Kidney (tissue), 14 donors: ENCODE measurements around the gene CASS4. TPM values are rescaled to one million over a fixed set of nuclear protein-coding genes. Genes with fewer than 3 reads are reported as not detected.

Experiments
- DNase-seq, 5 donors: peaks; one replicate each; pipeline ENCODE4 v3.0.0-alpha.2; 2013 to 2020
- FAIRE-seq: peaks from 2 replicates; lab custom pipeline; 2012; peaks lifted over from hg19 to GRCh38; lab: Jason Lieb, UNC
- H3K27ac ChIP-seq, 2 donors: one replicate each; pipeline ENCODE4 v1.7.0; 2013; ENCODE audit warnings: low read depth in 2 of 2, low read length in 2 of 2, inconsistent platforms in 1 of 2
- H3K27me3 ChIP-seq: one replicate; pipeline ENCODE4 v1.7.1; 2013; ENCODE audit warnings: low read length, inconsistent platforms; ENCODE audit not compliant: control insufficient read depth, insufficient read depth
- H3K36me3 ChIP-seq, 3 donors: one replicate each; pipeline versions ENCODE4 v1.7.0 to v1.7.1; 2013; ENCODE audit warnings: low read length in 3 of 3, control low read depth in 1 of 3, inconsistent platforms in 1 of 3; ENCODE audit not compliant: insufficient read depth in 3 of 3, control insufficient read depth in 2 of 3
- H3K4me1 ChIP-seq, 3 donors: one replicate each; pipeline versions ENCODE4 v1.7.0 to v1.7.1; 2013; ENCODE audit warnings: low read length in 3 of 3, inconsistent platforms in 1 of 3, low read depth in 1 of 3; ENCODE audit not compliant: control insufficient read depth in 2 of 3, insufficient read depth in 2 of 3
- H3K4me3 ChIP-seq, 3 donors: one replicate each; pipeline versions ENCODE4 v1.7.0 to v1.8.1; 2013; ENCODE audit warnings: low read length in 3 of 3, control low read depth in 1 of 3, inconsistent platforms in 1 of 3
- H3K9ac ChIP-seq, 3 donors: one replicate each; pipeline versions ENCODE4 v1.7.0 to v1.7.1; 2013; ENCODE audit warnings: low read length in 3 of 3, control low read depth in 1 of 3, inconsistent platforms in 1 of 3
- H3K9me3 ChIP-seq, 3 donors: one replicate each; pipeline versions ENCODE4 v1.7.0 to v1.7.1; 2013; ENCODE audit warnings: low read length in 3 of 3, control low read depth in 1 of 3, inconsistent platforms in 1 of 3; ENCODE audit not compliant: control insufficient read depth in 2 of 3, insufficient read depth in 1 of 3
- intact Hi-C: fragments of 100-400 bp; cut with DNase I; formaldehyde crosslinking; loops from one replicate; pipeline ENCODE4 v1.11.1; 2022
- polyA plus RNA-seq: library from polyadenylated mRNA; stranded (reverse); fragments of 350-450 nt; fragmentation: Illumina TruSeq; extraction: RNeasy Lipid Tissue Mini Kit (QIAGEN cat#74804); gene quantifications from one replicate; pipeline ENCODE4 v1.2.3, GENCODE V29; 2014; ENCODE audit warnings: low read depth, low replicate concordance; ENCODE audit not compliant: insufficient read depth
- total RNA-seq: library from RNA; stranded (reverse); fragmentation: NEBNext Ultra II Directional; extraction: Animal tissue kit (Norgen Biotek cat#: 25700); gene quantifications from one replicate; pipeline ENCODE4 v1.2.1, GENCODE V29; 2021
- TF ChIP-seq, protein P1 (sequence below): IDR thresholded peaks from 3 replicates; pipeline ENCODE4 v1.5.1; 2012; ENCODE audit warnings: mild to moderate bottlenecking, moderate library complexity, borderline replicate concordance; ENCODE audit not compliant: insufficient read depth; ENCODE audit errors: extremely low read depth
- donor health status: control.
- donor health status: control.
- donor health status: control.
- donor health status: control.
- donor health status: control.
- donor health status: DM: yes; HTN: yes; CAD: no.
- donor health status: Normal renal cell carcinoma (clear cell type).

CASS4 gene
- total and polyA plus RNA-seq, 2 donors from 2014 or later: 0.22 to 3.0 TPM

DNA sequence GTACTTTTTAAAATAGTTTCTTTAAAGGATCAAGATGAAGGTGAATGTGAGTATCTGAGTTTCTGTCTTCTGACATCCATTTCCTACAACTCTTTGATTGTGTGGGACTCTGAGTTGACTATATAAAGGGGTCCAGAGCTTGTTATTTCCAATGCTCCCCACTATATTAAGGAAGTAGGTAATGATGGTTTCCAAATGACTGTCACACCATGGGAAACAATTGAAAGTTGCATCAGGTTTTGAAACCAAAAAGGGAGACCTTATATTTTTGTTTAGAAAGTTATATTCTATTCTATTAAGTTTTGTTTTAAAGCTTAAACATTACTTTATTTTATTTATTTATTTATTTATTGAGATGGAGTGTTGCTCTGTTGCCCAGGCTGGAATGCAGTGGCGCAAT is 11.2 kb downstream of the CASS4 start:
- intact Hi-C loops: no loop called here
- Histone ChIP-seq H3K36me3 (no peaks in the 10 kb centered on the region), H3K27me3 (no peaks in the 10 kb centered on the region), H3K4me1 (no peaks in the 10 kb centered on the region), H3K27ac (no peak overlapping the region), H3K4me3 (no peak overlapping the region), H3K9ac (no peak overlapping the region), H3K9me3 (no peaks in the 10 kb centered on the region)
- FAIRE-seq (no peak), DNase-seq (no peak)
- TF ChIP-seq, protein P1, sequence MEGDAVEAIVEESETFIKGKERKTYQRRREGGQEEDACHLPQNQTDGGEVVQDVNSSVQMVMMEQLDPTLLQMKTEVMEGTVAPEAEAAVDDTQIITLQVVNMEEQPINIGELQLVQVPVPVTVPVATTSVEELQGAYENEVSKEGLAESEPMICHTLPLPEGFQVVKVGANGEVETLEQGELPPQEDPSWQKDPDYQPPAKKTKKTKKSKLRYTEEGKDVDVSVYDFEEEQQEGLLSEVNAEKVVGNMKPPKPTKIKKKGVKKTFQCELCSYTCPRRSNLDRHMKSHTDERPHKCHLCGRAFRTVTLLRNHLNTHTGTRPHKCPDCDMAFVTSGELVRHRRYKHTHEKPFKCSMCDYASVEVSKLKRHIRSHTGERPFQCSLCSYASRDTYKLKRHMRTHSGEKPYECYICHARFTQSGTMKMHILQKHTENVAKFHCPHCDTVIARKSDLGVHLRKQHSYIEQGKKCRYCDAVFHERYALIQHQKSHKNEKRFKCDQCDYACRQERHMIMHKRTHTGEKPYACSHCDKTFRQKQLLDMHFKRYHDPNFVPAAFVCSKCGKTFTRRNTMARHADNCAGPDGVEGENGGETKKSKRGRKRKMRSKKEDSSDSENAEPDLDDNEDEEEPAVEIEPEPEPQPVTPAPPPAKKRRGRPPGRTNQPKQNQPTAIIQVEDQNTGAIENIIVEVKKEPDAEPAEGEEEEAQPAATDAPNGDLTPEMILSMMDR: no peak

DNA sequence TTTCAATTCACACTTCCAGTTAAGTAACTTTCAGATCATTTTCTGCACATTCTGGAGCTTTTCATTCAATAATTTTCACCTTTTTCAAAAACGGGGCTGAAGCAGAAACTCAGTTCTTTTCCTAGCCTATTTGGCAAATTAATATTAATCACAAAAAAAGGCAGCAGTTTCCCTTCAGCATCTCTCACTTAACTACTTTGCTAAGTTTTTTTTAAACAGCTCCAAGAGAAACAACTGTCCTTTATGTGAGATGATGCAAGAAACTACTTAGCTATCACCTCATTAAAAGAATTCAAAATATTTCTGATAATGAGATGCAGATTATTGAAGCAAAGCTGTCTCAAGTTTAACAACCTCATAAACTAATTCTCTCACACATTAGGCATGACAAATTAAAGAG is 11.8 kb downstream of the CASS4 start:
- intact Hi-C loops: no loop called here

DNA sequence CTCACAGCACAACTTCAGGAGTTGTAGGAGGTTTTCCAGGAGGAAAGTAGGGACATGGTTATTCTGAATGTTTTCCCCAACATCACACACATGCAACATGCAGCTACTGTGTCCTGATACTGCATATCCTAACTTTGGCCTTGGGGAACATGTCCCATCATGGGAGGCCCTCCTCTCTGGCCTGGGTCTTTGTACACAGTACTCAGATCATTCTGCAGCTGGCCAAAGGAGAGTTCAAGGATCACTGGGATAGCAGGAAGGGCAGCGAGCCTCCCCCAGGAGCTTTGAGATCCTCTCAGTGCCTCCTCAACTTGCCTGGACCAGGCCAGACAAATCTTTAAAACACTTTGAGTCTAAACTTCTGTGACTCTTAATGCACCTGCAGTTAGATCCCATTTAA is 12.9 kb downstream of the CASS4 start:
- intact Hi-C loops: no loop called here
- Histone ChIP-seq H3K9me3 (no peaks in the 10 kb centered on the region), H3K4me3 (no peak overlapping the region), H3K4me1 (peaks cover 0 to 3% (median 0%) of the 10 kb centered on the region in 3 donors), H3K27me3 (no peaks in the 10 kb centered on the region), H3K9ac (no peak overlapping the region), H3K27ac (no peak overlapping the region), H3K36me3 (no peaks in the 10 kb centered on the region)
- no peak for DNase-seq
- TF ChIP-seq, protein P1: no peak
- no peak for FAIRE-seq

More for the DNA sequence above, 11.8 kb downstream of the CASS4 start:
- no peak overlapping the region for H3K27ac ChIP-seq
- no peak overlapping the region for H3K9ac ChIP-seq
- H3K36me3 ChIP-seq: no peaks in the 10 kb centered on the region
- no peaks in the 10 kb centered on the region for H3K9me3 ChIP-seq
- no peak overlapping the region for H3K4me3 ChIP-seq
- FAIRE-seq (no peak), DNase-seq (no peak)
- no peaks in the 10 kb centered on the region for H3K27me3 ChIP-seq
- peaks cover 0 to under 1% (median 0%) of the 10 kb centered on the region in 3 donors for H3K4me1 ChIP-seq
- TF ChIP-seq, protein P1: no peak

DNA sequence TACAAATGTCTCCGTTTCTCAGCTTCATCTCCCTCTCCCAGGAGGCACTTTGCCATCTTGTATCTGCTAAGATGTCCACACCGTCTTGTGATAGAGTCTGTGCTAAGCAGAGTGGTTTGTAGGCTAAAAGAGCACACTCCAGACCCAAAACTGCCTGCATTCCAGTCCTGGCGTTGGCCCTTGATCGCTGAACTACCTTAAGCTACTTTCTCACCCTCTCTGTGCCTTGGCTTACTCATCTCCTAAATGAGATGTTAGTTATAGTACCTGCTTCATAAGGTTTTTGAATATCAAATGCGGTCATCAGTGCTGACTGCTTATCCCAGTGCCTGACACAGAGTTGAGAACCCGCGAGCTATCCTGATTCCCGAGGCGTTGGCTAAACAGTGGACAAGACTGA is 14.0 kb downstream of the CASS4 start:
- Histone ChIP-seq H3K4me3 (no peak overlapping the region), H3K27ac (no peak overlapping the region), H3K27me3 (no peaks in the 10 kb centered on the region), H3K9me3 (no peaks in the 10 kb centered on the region), H3K4me1 (peaks cover 0 to 3% (median 0%) of the 10 kb centered on the region in 3 donors), H3K9ac (no peak overlapping the region), H3K36me3 (no peaks in the 10 kb centered on the region)
- TF ChIP-seq, protein P1: no peak
- FAIRE-seq (no peak), DNase-seq (no peak)
- intact Hi-C loops: no loop called here
